ELF-1 (cell line): ENCODE data around the gene KRTAP5-6.
A peak's percentile ranks its signal among the peaks of the same experiment; 100 is the strongest.
"Not testable (repeated sequence)": the region's sequence is repeated elsewhere in the genome, so short reads cannot be mapped to it uniquely, and the experiment has no call there.

Experiments used
- DNase-seq: peaks from one replicate; pipeline ENCODE4 v3.0.0-alpha.2; 2016; ENCODE audit warnings: low read depth, low spot score

KRTAP5-6 gene

DNA sequence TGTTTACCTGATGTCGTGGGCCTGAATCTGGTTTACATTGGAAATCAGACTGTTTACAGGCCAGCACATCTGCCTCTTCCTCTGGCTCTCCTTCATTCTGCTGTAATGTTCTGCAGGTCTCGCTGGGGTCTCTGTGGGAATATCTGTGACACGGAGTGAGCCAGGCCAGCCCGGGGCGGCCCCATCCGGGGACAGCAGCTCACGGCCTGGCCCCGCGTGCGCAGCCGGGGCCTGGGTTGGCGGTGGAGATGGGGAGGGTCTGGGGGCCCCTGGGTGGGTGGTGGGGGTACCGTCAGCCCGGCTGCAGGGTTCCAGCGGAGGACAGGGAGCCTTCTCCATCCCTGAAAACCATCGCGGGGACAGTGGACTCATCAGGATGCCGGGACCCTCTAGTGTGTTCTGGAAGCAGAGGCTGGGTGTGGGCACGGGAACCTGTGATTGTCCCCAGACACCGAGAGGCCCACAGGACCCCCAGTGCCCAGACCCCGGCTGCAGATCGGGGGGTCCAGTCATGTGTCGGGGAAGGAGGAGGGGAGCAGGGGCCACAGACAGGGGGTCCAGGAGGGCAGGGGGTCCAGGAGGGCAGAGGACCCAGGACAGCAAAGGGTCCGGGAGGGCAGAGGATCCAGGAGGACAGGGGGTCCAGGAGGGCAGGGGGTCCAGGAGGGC lies 13.0 kb upstream of the KRTAP5-6 start:
- DNase-seq: not testable (repeated sequence)

DNA sequence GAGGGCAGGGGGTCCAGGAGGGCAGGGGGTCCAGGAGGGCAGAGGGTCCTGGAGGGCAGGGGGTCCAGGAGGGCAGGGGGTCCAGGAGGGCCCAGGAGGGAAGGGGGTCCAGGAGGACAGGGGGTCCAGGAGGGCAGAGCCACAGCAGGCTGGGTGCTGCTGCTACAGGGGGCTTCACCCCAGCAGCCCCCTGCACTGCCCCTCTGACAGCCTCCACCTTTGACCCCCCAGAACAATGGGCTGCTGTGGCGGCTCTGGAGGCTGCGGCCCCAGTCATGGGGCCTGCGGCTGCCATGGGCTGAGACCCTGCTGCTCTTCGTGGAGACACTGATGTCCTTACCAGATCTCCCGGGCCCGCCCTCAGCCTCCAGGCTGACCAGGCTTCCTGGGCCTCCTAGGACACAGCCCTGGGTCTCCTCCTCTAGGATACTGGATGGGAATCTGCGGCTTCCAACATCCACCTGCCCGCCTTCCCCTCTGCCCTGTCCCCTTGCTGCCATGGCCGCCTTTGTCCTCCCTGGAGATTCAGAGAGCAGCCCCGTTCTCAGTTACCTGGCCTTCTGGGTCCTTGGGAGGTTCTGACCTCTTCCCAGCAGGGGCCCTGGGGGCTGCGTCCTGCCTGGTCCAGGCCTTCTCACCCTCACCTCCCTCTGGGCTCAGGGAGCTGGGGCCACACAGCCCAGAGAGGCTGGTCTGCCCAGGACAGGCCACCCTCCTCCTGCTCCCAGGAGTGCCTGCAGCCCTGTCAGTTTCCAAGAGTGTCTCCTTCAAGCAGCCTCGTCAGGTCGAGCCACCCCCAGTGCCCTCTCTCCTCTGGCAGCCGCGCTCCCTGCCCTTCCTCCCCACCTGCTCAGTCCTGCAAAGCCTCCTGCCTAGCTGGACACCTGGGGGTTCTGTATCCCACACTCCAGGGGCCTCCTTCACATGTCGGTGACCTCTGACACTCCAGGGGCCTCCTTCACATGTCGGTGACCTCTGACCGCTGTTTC lies 11.8 kb upstream of the KRTAP5-6 start:
- DNase-seq: not testable (repeated sequence)

GRCh38 chr11:1686220-1686619 lies 10.8 kb upstream of the KRTAP5-6 start:
- not testable (repeated sequence) for DNase-seq

- not testable (repeated sequence) for DNase-seq
Measured at GRCh38 chr11:1688336-1688947, 8.6 kb upstream of the KRTAP5-6 start.

DNA sequence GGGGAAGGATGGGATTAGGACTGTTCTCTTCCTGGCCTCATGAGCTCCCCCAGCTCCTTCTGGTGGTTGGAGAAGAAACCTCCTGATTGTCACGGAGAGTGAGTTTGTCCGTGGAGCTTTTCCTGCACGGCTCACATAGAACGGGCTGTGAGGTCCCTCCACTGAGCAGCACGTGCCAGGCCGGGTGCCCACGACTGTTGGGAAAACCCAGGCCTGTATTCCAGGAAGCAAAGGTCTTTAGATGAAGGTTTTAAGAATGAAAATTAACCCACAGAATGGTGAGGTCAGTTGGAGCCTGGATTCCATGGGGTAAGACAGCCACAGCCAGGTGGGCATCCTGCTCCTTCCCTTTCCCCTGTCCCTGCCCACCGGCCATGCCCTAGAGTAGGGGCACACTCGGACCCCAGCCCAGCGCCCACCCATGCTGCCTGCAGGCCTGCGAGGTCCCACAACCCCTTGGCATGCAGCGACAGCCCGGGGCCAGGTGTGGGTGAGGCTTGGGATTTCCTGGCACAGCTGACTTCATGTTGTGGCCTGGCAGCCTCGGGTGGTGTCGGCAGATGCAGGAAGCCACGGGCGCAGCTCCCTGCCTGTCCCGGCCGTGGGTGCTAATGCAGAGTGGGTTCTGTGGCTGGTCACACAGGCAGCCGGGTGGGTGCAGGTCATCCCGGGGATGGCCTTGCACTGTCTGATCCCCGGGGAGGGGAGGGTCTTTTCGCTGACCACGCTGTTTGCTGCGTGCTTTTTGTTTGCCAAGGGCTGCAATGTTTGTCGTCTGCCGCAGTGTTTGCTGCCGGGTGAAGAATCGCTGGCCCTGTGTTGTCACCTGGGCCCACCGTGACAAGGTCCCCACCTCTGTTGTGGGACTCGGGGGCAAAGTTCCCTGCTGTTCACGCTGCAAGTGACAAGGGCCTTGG lies 7.5 kb upstream of the KRTAP5-6 start:
- not testable (repeated sequence) for DNase-seq

DNA sequence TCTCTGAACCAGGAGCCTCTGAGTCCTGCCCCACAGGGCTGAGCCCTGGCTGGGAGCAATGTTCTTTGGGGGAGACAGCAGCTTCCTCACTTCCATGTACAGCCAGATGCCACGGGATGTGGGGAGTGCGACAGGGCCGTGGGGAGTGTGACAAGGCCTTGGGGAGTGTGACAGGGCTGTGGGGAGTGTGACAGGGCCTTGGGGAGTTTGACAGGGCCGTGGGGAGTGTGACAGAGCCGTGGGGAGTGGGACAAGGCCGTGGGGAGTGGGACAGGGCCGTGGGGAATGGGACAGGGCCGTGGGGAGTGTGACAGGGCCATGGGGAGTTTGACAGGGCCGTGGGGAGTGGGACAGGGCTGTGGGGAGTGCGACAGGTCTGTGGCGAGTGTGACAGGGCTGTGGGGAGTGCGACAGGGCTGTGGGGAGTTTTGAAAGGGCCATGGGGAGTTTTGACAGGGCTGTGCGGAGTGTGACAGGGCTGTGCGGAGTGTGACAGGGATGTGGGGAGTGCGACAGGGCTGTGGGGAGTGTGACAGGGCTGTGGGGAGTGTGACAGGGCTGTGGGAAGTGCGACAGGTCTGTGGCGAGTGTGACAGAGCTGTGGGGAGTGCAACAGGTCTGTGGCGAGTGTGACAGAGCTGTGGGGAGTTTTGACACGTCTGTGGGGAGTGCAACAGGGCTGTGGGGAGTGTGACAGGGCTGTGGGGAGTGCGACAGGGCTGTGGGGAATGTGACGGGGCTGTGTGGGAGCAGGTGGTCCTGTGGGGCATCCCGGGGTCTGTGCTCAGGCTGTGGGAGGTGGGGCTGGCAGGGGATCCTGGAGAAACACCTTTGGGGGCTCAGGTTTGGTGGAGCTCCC lies 6.6 kb upstream of the KRTAP5-6 start:
- no peak for DNase-seq

DNA sequence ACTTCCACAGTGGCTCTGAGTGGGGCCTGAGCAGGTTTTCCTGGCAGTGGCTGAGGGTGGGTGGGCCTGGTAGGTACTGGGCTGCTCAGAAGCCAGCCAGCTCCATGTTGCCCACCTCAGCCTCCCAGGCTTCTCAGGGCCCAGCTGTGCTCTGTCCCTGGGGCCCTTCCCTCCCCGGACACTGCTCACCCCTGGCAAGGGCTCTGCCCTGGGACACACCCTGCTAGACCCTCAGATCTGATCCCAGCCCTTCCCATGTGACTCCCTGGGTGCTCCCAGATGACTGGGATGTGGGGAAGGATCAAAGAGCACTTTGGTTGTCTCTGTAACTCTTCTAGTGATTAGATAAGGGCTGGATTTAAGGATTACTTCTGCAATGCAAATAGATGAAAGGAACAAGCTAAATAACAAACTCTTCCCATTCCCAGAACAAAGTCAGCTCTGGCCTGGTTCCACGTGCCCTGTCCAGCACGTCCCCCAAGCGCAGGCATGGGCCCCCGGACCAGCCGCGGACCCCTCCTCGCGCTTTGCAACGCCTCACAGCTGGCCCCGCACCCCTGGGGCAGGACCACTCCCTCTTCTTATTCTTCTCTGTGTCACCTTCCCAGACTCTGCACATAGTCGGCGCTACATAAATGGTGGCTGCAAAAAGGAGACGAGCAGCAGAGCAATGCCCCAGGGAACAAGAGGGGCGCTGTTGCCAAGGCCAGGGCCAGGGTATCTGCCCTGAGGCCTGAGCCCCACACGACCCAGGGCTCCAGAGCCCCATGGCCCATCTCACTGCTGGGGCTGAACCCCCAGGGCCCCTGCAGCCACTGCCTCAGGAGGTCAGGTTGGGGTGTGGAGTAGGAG lies 5.7 kb upstream of the KRTAP5-6 start:
- DNase-seq: peak; percentile 77

DNA sequence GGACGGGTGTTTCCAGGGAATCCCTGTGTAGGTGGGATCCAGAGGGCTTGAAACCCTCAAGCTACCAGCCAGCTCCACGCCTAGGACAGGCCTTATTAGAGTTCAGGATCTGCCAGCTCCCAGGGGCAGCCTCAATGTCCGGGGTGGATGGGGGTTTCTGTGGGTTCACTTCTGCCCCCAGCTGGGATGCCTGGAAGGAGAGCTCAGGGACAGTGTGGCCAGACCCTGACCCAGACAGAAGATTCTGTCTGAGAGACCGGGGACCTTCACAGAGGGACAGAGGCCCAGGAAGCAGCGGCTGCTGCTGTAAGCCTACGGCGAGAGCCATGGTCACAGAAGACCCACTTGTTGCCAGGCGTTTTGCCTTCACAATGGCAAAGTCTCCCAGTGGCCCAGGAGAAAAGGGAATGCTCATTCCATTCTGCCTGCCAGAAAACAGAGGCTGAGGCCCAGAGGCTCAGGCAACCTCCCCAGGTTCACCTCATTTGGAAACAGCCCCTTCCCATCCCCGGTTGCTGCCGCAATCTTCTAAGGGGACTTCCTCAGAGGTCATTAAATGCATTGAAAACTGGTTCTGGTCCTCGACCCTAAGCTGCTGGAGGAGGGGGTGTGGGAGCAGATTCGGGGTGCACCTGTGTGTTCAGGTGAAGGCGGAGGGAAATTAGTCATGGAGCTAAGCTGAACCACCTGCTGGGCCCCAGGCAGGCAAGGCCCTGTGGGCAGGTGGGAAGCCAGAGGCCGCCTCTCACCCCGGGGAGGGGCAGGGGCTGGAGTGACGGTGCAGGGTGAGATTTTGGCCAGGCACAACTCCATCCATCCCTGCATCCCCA lies 4.9 kb upstream of the KRTAP5-6 start:
- DNase-seq: no peak

GRCh38 chr11:1692708-1693326 lies 4.2 kb upstream of the KRTAP5-6 start:
- DNase-seq: no peak

GRCh38 chr11:1693327-1694063 lies 3.5 kb upstream of the KRTAP5-6 start:
- peak; percentile 89 for DNase-seq

DNA sequence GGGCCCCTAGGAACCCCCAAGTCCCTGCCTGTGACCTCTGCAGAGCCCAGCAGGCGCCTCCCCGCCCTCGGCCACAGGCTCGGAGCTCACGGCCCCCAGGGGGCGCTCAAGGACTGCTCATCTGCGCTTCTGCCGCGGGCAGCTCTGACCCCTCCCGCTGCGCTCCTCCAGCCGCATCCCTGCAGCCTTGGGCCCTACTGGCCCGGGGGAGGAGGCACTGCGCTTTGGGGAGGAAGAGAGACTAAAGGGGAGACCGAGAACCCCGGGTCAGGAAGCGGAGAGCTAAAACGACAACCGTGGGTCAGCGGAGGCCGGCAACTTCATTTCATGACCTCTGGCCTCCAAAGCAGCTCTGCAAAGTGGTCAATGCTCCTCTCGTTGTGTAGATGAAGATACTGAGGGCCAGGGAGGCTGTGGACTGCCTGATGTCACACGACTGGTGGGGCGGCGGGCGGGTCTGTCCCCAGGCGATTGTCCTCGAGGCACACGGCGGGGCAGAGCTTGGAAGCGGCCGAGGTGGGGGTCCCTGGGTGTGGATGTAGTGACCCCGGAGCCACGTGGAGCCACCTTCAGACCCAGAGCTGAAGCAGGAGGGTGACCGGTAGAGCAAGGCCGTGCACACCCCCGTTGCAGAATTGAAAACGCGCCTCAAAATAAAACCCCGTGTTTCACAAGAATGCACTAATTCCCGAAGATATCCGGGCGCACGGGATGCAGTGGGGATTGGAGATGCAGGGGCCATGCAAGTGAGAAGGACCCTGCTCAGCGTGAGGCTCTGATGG lies 2.7 kb upstream of the KRTAP5-6 start:
- DNase-seq: peak; percentile 91

DNA sequence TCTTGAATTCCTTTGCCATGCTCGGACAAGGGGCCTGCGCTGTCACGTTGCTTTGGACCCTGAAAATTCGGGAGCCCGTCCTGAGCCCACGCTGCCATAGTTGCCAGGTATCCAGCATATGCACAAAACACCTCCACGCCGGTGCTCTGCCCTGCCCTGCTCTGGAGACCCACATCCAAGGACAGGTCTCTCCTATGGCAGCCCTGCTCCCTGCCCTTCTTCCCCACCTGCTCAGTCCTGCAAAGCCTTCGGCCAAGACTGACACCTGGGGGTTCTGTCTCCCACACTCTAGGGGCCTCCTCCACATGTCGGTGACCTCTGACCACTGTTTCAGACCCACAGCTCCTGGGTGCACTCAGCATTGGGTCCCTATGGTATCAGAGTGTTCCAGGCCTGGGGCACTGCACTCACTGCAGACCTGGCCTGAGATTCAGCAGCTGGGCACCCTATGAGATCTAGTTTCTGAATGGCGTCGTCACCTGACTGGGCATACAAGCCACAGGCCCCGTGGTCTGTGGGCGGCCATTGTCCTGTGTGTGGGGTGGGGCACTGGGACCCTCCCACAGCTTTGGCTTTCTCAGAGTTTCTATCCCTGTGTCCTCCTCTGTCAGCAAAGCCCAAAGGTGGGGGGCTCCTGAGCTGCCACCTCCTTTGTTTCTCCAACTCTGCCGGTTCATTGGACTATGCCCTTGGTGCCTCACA lies 2.0 kb upstream of the KRTAP5-6 start:
- no peak for DNase-seq

DNA sequence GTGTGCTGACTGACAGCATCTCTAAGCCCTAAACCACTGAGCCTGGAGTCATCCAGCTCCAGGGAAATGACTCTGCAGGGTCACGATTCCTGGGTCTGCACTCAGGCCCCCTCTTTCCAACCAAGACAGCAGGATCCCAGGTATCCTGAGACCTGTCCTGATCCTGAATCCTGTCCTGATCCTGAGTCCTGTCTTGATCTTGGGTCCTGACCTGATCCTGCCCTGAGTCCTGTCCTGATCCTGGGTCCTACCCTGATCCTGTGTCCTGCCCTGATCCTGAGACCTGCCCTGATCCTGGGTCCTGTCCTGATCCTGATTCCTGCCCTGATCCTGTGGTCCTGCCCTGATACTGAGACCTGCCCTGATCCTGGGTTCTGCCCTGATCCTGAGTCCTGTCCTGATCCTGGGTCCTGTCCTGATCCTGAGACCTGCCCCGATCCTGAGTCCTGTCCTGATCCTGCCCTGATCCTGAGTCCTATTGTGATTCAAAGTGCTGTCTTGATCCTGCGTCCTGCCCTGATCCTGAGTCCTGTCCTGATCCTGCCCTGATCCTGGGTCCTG lies 1.4 kb upstream of the KRTAP5-6 start:
- DNase-seq: no peak

- DNase-seq: no peak
Measured at GRCh38 chr11:1699771-1700170, 2.8 kb downstream of the KRTAP5-6 start.

- peak; percentile 12 for DNase-seq
Measured at GRCh38 chr11:1701091-1701807, 4.3 kb downstream of the KRTAP5-6 start.
